IPS DF 6.9 (cell line): Measurements from ENCODE around the gene TMEM225B.
"Not testable (repeated sequence)": the region's sequence is repeated elsewhere in the genome, so short reads cannot be mapped to it uniquely, and the experiment has no call there.

ENCODE experiments used
- DNase-seq: peaks from one replicate; pipeline ENCODE4 v3.0.0-alpha.2; 2013; ENCODE audit warnings: low read depth, low spot score
- H3K27ac ChIP-seq: one replicate; pipeline ENCODE4 v1.5.1; 2013; ENCODE audit warnings: low read length, control low read depth
- H3K27me3 ChIP-seq: 2 replicates; pipeline ENCODE4 v1.6.1; 2013; ENCODE audit warnings: mild to moderate bottlenecking, low read length; ENCODE audit not compliant: control insufficient read depth, insufficient read depth
- H3K36me3 ChIP-seq: 2 replicates; pipeline ENCODE4 v1.6.1; 2013; ENCODE audit warnings: low read length; ENCODE audit not compliant: control insufficient read depth, insufficient read depth
- H3K4me1 ChIP-seq: 2 replicates; pipeline ENCODE4 v1.6.1; 2013; ENCODE audit warnings: low read length; ENCODE audit not compliant: control insufficient read depth, insufficient read depth
- H3K4me3 ChIP-seq: 2 replicates; pipeline ENCODE4 v1.5.1; 2013; ENCODE audit warnings: mild to moderate bottlenecking, low read length
- H3K9me3 ChIP-seq: 2 replicates; pipeline ENCODE4 v1.6.1; 2013; ENCODE audit warnings: low read length, inconsistent platforms; ENCODE audit not compliant: control insufficient read depth, insufficient read depth
- WGBS: extraction: QIAGEN DNeasy Blood & Tissue Kit; methylation state at CpG from one replicate; pipeline ENCODE4 v1.1.7; 2013; ENCODE audit warnings: mixed read lengths, missing lambda C conversion rate; ENCODE audit not compliant: insufficient read length, insufficient coverage; 5-methylcytosine and 5-hydroxymethylcytosine counted together

Gene TMEM225B

GRCh38 chr7:99631295-99632109, 33.4 kb downstream of the TMEM225B start:
- DNase-seq = no peak
- WGBS = no CpG with 5 or more reads among the region's 9 CpGs
- peaks cover 18% of the 10 kb centered on the region for H3K36me3 ChIP-seq
- no peak overlapping the region for H3K4me3 ChIP-seq
- no peaks in the 10 kb centered on the region for H3K27me3 ChIP-seq
- H3K27ac ChIP-seq = no peak overlapping the region
- no peaks in the 10 kb centered on the region for H3K9me3 ChIP-seq
- H3K4me1 ChIP-seq = 0 out of 2 replicates have a peak, but pooled peaks cover 1% of the 10 kb centered on the region

- H3K9me3 ChIP-seq, H3K36me3 ChIP-seq, H3K4me1 ChIP-seq, H3K27me3 ChIP-seq, H3K4me3 ChIP-seq, DNase-seq, H3K27ac ChIP-seq: not testable (repeated sequence)
- WGBS = no CpG with 5 or more reads among the region's 2 CpGs
These were observed 39.3 kb downstream of the TMEM225B start for GRCh38 chr7:99637414-99637813.

GRCh38 chr7:99638731-99639130, 40.7 kb downstream of the TMEM225B start:
- H3K27ac ChIP-seq = no peak overlapping the region
- peaks cover 2% of the 10 kb centered on the region; the same call in 1 of the 2 replicates for H3K4me1 ChIP-seq
- no peak overlapping the region for H3K4me3 ChIP-seq
- DNase-seq = no peak
- H3K27me3 ChIP-seq = no peaks in the 10 kb centered on the region
- no CpG with 5 or more reads among the region's 23 CpGs for WGBS
- H3K9me3 ChIP-seq = no peaks in the 10 kb centered on the region
- H3K36me3 ChIP-seq = no peaks in the 10 kb centered on the region; the same call in 1 of the 2 replicates

GRCh38 chr7:99639267-99639666, 41.2 kb downstream of the TMEM225B start:
- Histone ChIP-seq H3K4me1 (peaks cover 2% of the 10 kb centered on the region; the same call in 1 of the 2 replicates), H3K4me3 (no peak overlapping the region), H3K36me3 (no peaks in the 10 kb centered on the region; the same call in 1 of the 2 replicates), H3K27ac (no peak overlapping the region), H3K9me3 (no peaks in the 10 kb centered on the region), H3K27me3 (no peaks in the 10 kb centered on the region)
- no peak for DNase-seq

- no peaks in the 10 kb centered on the region; the same call in 1 of the 2 replicates for H3K36me3 ChIP-seq
- no peaks in the 10 kb centered on the region for H3K27me3 ChIP-seq
- no peak overlapping the region for H3K27ac ChIP-seq
- no peak overlapping the region for H3K4me3 ChIP-seq
- H3K9me3 ChIP-seq = no peaks in the 10 kb centered on the region
- no CpG with 5 or more reads among the region's 1 CpG for WGBS
- H3K4me1 ChIP-seq = peaks cover 2% of the 10 kb centered on the region; the same call in 1 of the 2 replicates
- no peak for DNase-seq
These were observed 44.0 kb downstream of the TMEM225B start for GRCh38 chr7:99642027-99642426.

GRCh38 chr7:99643464-99643863, 45.4 kb downstream of the TMEM225B start:
- Histone ChIP-seq H3K4me3 (no peak overlapping the region), H3K27me3 (no peaks in the 10 kb centered on the region), H3K9me3 (no peaks in the 10 kb centered on the region), H3K4me1 (peaks cover 2% of the 10 kb centered on the region; the same call in 1 of the 2 replicates), H3K36me3 (no peaks in the 10 kb centered on the region; the same call in 1 of the 2 replicates), H3K27ac (no peak overlapping the region)
- no peak for DNase-seq
- WGBS = no CpG with 5 or more reads among the region's 2 CpGs

- Histone ChIP-seq H3K4me1 (no peaks in the 10 kb centered on the region), H3K4me3 (no peak overlapping the region), H3K27me3 (no peaks in the 10 kb centered on the region), H3K9me3 (no peaks in the 10 kb centered on the region), H3K36me3 (no peaks in the 10 kb centered on the region; the same call in 1 of the 2 replicates), H3K27ac (no peak overlapping the region)
- WGBS = no CpG with 5 or more reads among the region's 3 CpGs
- DNase-seq = no peak
These were observed 46.4 kb downstream of the TMEM225B start for GRCh38 chr7:99644431-99644830.

- Histone ChIP-seq H3K36me3 (no peaks in the 10 kb centered on the region; the same call in 1 of the 2 replicates), H3K4me1 (no peaks in the 10 kb centered on the region), H3K4me3 (no peak overlapping the region), H3K9me3 (no peaks in the 10 kb centered on the region), H3K27ac (no peak overlapping the region), H3K27me3 (no peaks in the 10 kb centered on the region)
- WGBS = no CpG with 5 or more reads among the region's 1 CpG
- no peak for DNase-seq
These were observed 47.5 kb downstream of the TMEM225B start for GRCh38 chr7:99645590-99645989.

- Histone ChIP-seq H3K36me3 (no peaks in the 10 kb centered on the region), H3K4me3 (no peak overlapping the region), H3K27ac (no peak overlapping the region), H3K9me3 (no peaks in the 10 kb centered on the region), H3K4me1 (no peaks in the 10 kb centered on the region; the same call in 1 of the 2 replicates), H3K27me3 (no peaks in the 10 kb centered on the region)
- no CpG with 5 or more reads among the region's 2 CpGs for WGBS
- no peak for DNase-seq
These were observed 50.8 kb downstream of the TMEM225B start for GRCh38 chr7:99648843-99649242.

- Histone ChIP-seq H3K9me3 (no peaks in the 10 kb centered on the region), H3K36me3 (no peaks in the 10 kb centered on the region), H3K27me3 (no peaks in the 10 kb centered on the region), H3K4me1 (no peaks in the 10 kb centered on the region; the same call in 1 of the 2 replicates), H3K4me3 (no peak overlapping the region), H3K27ac (no peak overlapping the region)
- DNase-seq = no peak
- WGBS = no CpG with 5 or more reads among the region's 2 CpGs
These were observed 53.2 kb downstream of the TMEM225B start for GRCh38 chr7:99651290-99651689.

- no CpG with 5 or more reads among the region's 2 CpGs for WGBS
- no peak overlapping the region for H3K4me3 ChIP-seq
- no peak for DNase-seq
- H3K27me3 ChIP-seq = no peaks in the 10 kb centered on the region
- no peaks in the 10 kb centered on the region for H3K9me3 ChIP-seq
- no peaks in the 10 kb centered on the region; the same call in 1 of the 2 replicates for H3K4me1 ChIP-seq
- no peaks in the 10 kb centered on the region for H3K36me3 ChIP-seq
- H3K27ac ChIP-seq = no peak overlapping the region
These were observed 54.6 kb downstream of the TMEM225B start for GRCh38 chr7:99652671-99653070.
